Right lobe of liver (tissue), 4 donors: ENCODE measurements around the gene AMDHD1.

ENCODE experiments used
- POLR2A ChIP-seq: fragments of 450-650 bp; IDR thresholded peaks from one replicate; pipeline ENCODE4 v1.6.1; 2017; ENCODE audit warnings: antibody characterized with exemption, mild to moderate bottlenecking
- TF ChIP-seq, protein P1 (sequence below), 4 donors: fragments of 200-600 bp in 3 of 4; fragments of 450-650 bp in 1 of 4; IDR thresholded peaks; one replicate each; pipeline versions ENCODE4 v1.5.1 to v1.8.0; 2016 to 2022; ENCODE audit warnings: antibody characterized with exemption in 4 of 4, mild to moderate bottlenecking in 2 of 4
- donor health status: DM: no; HTN: no; CAD: no.
- donor health status: DM: no; HTN: no; CAD: no.
- donor health status: DM: no; HTN: yes; CAD: no.

DNA sequence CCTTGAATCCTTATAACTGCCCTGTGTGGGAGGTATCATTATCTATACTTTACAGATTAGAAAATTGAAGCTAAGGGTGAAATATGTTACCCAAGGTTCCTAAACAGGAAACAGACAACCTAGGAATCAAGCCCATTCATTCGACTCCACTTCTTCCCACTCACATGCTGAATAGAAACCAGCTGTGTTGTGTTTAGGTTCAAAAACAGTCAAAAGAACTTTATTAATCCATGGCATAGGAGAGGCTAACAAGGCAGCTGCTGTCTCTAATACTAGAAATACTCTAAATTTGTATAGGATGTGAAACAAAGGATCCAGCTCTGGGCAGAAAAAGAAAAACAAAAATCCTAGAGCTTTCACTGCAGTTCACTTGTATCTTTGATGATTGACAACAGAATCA lies 9.9 kb downstream of the AMDHD1 start:
- TF ChIP-seq, protein P1, sequence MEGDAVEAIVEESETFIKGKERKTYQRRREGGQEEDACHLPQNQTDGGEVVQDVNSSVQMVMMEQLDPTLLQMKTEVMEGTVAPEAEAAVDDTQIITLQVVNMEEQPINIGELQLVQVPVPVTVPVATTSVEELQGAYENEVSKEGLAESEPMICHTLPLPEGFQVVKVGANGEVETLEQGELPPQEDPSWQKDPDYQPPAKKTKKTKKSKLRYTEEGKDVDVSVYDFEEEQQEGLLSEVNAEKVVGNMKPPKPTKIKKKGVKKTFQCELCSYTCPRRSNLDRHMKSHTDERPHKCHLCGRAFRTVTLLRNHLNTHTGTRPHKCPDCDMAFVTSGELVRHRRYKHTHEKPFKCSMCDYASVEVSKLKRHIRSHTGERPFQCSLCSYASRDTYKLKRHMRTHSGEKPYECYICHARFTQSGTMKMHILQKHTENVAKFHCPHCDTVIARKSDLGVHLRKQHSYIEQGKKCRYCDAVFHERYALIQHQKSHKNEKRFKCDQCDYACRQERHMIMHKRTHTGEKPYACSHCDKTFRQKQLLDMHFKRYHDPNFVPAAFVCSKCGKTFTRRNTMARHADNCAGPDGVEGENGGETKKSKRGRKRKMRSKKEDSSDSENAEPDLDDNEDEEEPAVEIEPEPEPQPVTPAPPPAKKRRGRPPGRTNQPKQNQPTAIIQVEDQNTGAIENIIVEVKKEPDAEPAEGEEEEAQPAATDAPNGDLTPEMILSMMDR (IDR thresholded peaks at IDR 0.05), result no peak
- TF ChIP-seq POLR2A, result no peak
